ENCODE results near the gene TP53I11.

DNA sequence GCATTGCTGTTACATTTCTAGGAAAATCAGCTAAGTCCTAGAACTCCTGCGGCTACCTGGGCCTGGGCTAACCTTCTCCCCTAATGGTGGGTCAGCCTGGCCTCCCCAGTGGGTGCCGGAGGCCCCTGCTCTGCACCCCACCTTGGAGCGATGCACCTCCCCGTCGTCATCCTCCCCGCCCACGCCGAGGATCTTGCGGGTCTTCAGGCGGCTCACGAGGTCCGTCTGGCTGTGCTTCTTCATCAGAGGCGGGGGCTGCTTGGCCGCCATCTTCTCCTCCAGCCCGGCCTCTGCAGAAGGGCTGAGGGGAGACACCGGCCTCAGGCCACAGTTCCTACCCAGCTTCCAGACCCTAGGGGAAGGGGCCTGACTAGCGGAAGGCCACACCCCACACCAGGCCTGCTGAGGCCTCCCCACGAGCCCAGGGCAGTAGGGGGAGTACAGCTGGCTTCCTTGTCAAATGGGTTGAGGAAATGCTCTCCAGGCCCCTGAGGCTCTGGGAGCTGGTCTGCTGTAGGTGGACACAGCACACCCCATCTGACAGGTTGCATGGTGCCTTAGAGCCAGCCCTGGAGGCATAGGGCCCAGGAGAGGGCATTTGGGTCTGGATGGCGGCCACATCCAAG is 12.5 kb downstream of the TP53I11 start:
- TF ChIP-seq, protein P1, sequence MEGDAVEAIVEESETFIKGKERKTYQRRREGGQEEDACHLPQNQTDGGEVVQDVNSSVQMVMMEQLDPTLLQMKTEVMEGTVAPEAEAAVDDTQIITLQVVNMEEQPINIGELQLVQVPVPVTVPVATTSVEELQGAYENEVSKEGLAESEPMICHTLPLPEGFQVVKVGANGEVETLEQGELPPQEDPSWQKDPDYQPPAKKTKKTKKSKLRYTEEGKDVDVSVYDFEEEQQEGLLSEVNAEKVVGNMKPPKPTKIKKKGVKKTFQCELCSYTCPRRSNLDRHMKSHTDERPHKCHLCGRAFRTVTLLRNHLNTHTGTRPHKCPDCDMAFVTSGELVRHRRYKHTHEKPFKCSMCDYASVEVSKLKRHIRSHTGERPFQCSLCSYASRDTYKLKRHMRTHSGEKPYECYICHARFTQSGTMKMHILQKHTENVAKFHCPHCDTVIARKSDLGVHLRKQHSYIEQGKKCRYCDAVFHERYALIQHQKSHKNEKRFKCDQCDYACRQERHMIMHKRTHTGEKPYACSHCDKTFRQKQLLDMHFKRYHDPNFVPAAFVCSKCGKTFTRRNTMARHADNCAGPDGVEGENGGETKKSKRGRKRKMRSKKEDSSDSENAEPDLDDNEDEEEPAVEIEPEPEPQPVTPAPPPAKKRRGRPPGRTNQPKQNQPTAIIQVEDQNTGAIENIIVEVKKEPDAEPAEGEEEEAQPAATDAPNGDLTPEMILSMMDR (optimal IDR thresholded peaks at IDR 0.05 in 1 of 3, IDR thresholded peaks at IDR 0.05 in 1 of 3, conservative IDR thresholded peaks at IDR 0.05 in 1 of 3; ENCODE audit: extremely low read depth in 1 of 3, insufficient read depth in 2 of 3, low read length in 3 of 3), result no peak
- no peak for TF ChIP-seq EZH2 (IDR thresholded peaks at IDR 0.05; ENCODE audit: low read length)

Measured in keratinocyte (primary cell).